Measurements from ENCODE around the gene RAI14. TPM values are rescaled to one million over a fixed set of nuclear protein-coding genes. Genes with fewer than 3 reads are reported as not detected.
A peak's percentile ranks its signal among the peaks of the same experiment; 100 is the strongest.

RAI14 gene
- total RNA-seq, 1 donor from 2014 or later = 30.7 TPM

DNA sequence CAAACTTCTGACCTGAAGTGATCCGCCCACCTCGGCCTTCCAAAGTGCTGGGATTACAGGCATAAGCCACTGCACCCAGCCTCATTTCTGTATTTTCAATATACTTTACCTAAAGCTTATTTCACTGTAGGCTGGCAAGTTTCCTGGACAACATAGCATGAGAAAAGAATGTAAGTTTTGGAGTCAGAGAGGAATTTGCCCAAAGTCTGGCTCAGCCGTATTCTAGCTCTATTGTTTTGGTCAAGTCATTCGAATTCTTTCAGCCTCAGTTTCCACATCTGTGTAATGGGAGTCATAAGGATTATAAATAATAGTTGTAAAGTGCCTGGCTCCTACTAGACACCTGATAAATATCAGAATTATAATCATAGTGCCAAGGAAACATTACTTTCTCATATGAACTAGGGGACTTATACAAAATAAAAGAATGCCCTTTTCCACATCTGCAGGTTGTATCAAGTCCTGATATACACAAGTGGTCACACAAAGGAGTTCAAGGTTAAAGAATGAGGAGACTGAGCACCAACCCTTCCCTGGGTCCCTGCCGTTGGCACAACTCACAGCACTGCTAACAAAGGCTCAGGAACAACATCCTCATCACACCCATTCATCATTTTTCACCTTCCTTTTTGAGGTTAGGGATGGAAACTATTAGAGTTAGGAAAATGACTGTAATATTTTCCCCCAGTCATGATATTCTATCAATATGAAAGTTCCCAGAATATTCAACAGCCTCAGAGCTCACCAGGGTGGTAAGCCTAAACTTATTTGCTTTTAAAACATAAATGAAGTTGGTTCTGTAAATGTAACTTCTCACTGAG, 34.6 kb upstream of the RAI14 start:
- DNase-seq (ENCODE audit: extremely low spot score in 2 of 2) = no peak
- Histone ChIP-seq H3K36me3 (no peaks in the 10 kb centered on the region), H3K27ac (peak overlapping the region; percentile 59), H3K4me3 (no peak overlapping the region), H3K9me3 (no peaks in the 10 kb centered on the region), H3K27me3 (no peaks in the 10 kb centered on the region), H3K4me1 (peaks cover 17% of the 10 kb centered on the region)
- TF ChIP-seq POLR2A (IDR thresholded peaks at IDR 0.05) = no peak
- TF ChIP-seq POLR2AphosphoS5 (IDR thresholded peaks at IDR 0.05; ENCODE audit: insufficient read depth in 1 of 2, low read depth in 1 of 2) = peak in 1 of 2 donors; percentile 8
- intact Hi-C loops (cut with DNase I) = no loop called here

DNA sequence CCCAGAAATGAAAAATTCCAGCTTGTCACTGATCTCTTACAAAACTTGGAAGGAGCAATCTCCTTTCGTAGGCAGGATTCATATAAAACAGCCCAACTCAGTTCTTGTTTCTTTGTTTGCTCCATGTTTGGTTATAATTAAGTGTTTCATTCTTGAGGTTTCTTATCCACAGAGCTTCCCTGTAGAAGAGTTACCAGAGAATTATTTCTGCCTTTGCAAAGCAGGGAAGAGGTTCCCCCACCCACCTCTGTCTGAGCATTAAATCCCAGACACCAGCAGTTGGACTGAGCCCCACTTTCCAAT, 34.1 kb upstream of the RAI14 start:
- Histone ChIP-seq H3K4me1 (peaks cover 17% of the 10 kb centered on the region), H3K27ac (peak overlapping the region; percentile 59), H3K27me3 (no peaks in the 10 kb centered on the region), H3K9me3 (no peaks in the 10 kb centered on the region), H3K36me3 (no peaks in the 10 kb centered on the region), H3K4me3 (no peak overlapping the region)
- DNase-seq (ENCODE audit: extremely low spot score in 2 of 2) = no peak
- intact Hi-C loops (cut with DNase I) = no loop called here
- TF ChIP-seq POLR2A (IDR thresholded peaks at IDR 0.05) (no peak), POLR2AphosphoS5 (IDR thresholded peaks at IDR 0.05; ENCODE audit: insufficient read depth in 1 of 2, low read depth in 1 of 2) (no peak)
- TF ChIP-seq, protein P1, sequence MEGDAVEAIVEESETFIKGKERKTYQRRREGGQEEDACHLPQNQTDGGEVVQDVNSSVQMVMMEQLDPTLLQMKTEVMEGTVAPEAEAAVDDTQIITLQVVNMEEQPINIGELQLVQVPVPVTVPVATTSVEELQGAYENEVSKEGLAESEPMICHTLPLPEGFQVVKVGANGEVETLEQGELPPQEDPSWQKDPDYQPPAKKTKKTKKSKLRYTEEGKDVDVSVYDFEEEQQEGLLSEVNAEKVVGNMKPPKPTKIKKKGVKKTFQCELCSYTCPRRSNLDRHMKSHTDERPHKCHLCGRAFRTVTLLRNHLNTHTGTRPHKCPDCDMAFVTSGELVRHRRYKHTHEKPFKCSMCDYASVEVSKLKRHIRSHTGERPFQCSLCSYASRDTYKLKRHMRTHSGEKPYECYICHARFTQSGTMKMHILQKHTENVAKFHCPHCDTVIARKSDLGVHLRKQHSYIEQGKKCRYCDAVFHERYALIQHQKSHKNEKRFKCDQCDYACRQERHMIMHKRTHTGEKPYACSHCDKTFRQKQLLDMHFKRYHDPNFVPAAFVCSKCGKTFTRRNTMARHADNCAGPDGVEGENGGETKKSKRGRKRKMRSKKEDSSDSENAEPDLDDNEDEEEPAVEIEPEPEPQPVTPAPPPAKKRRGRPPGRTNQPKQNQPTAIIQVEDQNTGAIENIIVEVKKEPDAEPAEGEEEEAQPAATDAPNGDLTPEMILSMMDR (IDR thresholded peaks at IDR 0.05) = no peak

DNA sequence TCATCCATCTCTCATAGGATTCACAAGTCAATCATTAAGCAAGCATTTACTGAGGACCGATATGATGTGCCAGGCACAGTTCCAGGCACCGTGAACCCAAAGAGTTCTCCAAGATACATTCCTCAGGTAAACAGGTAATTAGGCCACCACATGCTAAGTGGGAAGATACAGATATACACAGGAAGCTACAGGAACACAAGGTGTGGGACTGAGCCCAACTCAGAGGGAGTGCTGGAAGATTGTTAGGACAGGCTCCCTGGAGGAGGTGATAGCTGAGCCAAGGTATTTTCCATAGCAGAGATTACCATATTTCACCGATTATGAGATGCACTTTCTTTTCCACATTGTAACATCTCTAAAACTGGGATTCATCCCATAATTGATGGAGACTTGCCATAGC, 31.4 kb upstream of the RAI14 start:
- intact Hi-C loops (cut with DNase I) = no loop called here
- Histone ChIP-seq H3K36me3 (no peaks in the 10 kb centered on the region), H3K4me3 (no peak overlapping the region), H3K4me1 (peaks cover 17% of the 10 kb centered on the region), H3K27ac (no peak overlapping the region), H3K9me3 (no peaks in the 10 kb centered on the region), H3K27me3 (no peaks in the 10 kb centered on the region)
- TF ChIP-seq POLR2AphosphoS5 (IDR thresholded peaks at IDR 0.05; ENCODE audit: insufficient read depth in 1 of 2, low read depth in 1 of 2) (no peak), POLR2A (IDR thresholded peaks at IDR 0.05) (no peak)
- TF ChIP-seq, protein P1 (IDR thresholded peaks at IDR 0.05) = no peak
- no peak for DNase-seq (ENCODE audit: extremely low spot score in 2 of 2)

DNA sequence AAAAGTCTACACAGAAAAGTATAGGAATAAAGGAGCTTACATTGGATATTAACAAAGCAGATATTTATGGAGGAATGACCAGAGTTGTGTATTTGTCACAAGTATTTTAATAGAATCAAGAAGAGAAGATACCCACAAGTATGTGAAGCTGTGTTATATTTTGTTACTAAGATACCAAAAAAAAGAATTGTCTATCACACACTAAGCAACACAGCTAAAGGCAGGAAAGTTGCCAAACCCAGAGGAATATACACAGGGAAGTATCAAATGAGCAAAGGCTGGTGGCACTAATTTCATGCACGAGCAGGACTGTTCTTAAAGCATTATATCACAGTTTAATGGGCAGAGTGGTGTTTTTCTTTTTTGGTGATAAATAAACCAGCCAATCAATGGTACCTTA, 30.9 kb upstream of the RAI14 start:
- intact Hi-C loops (cut with DNase I) = no loop called here

DNA sequence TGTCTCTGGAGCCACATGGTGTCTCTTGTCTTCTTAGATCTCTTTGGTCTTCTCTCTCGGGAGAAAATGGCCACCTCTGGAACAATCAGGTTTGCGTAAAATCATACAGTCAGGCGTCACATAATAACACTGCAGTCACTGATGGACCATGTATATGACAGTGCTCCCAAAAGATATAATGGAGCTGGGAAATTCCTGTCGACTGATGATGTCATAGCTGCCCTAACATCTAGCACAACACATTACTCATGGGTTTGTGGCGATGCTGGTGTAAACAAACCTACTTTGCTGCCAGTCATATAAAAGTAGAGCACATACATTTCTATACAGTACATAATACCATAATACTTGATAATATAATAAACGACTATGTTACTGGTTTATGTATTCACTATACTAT, 30.1 kb upstream of the RAI14 start:
- no peak overlapping the region for H3K4me3 ChIP-seq
- no peak for TF ChIP-seq POLR2AphosphoS5 (IDR thresholded peaks at IDR 0.05; ENCODE audit: insufficient read depth in 1 of 2, low read depth in 1 of 2)
- TF ChIP-seq POLR2A (IDR thresholded peaks at IDR 0.05) = no peak
- TF ChIP-seq, protein P1 (IDR thresholded peaks at IDR 0.05) = no peak
- H3K27ac ChIP-seq = no peak overlapping the region
- no peaks in the 10 kb centered on the region for H3K36me3 ChIP-seq
- intact Hi-C loops (cut with DNase I) = no loop called here
- H3K4me1 ChIP-seq = peaks cover 17% of the 10 kb centered on the region
- H3K27me3 ChIP-seq = no peaks in the 10 kb centered on the region
- no peaks in the 10 kb centered on the region for H3K9me3 ChIP-seq
- DNase-seq (ENCODE audit: extremely low spot score in 2 of 2) = peak in 1 of 2 donors; percentile 25

More for the DNA sequence above, 30.9 kb upstream of the RAI14 start:
- H3K27me3 ChIP-seq = no peaks in the 10 kb centered on the region
- peaks cover 17% of the 10 kb centered on the region for H3K4me1 ChIP-seq
- H3K36me3 ChIP-seq = no peaks in the 10 kb centered on the region
- H3K9me3 ChIP-seq = no peaks in the 10 kb centered on the region
- TF ChIP-seq POLR2AphosphoS5 (IDR thresholded peaks at IDR 0.05; ENCODE audit: insufficient read depth in 1 of 2, low read depth in 1 of 2) = no peak
- no peak overlapping the region for H3K4me3 ChIP-seq
- DNase-seq (ENCODE audit: extremely low spot score in 2 of 2) = no peak
- no peak overlapping the region for H3K27ac ChIP-seq

DNA sequence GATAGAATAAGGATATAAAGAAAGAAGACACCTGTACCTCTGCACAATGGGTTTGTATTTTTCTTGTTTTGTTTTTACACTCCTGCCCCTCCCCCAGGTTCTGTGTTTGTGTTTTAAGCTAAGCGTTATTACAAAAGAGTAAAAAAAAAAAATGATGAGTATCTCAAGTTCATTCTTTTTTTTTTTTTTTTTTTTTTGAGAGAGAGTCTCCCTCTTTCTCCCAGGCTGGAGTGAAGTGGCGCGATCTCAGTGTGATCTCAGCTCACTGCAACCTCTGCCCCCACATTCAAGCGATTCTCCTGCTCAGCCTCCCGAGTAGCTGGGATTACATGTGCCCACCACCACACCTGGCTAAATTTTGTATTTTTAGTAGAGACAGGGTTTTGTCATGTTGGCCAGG, 29.4 kb upstream of the RAI14 start:
- Histone ChIP-seq H3K27me3 (no peaks in the 10 kb centered on the region), H3K4me3 (no peak overlapping the region), H3K9me3 (no peaks in the 10 kb centered on the region), H3K4me1 (peaks cover 10% of the 10 kb centered on the region), H3K27ac (no peak overlapping the region), H3K36me3 (no peaks in the 10 kb centered on the region)
- no peak for TF ChIP-seq POLR2AphosphoS5 (IDR thresholded peaks at IDR 0.05; ENCODE audit: insufficient read depth in 1 of 2, low read depth in 1 of 2)
- no peak for TF ChIP-seq POLR2A (IDR thresholded peaks at IDR 0.05)
- TF ChIP-seq, protein P1 (IDR thresholded peaks at IDR 0.05) = no peak
- no peak for DNase-seq (ENCODE audit: extremely low spot score in 2 of 2)
- intact Hi-C loops (cut with DNase I) = no loop called here

Data from vagina (tissue), 2 donors.